Measurements from ENCODE around the gene TP63. TPM values are rescaled to one million over a fixed set of nuclear protein-coding genes. Genes with fewer than 3 reads are reported as not detected.

The TP63 gene
- total RNA-seq, 1 experiment from 2014 or later: not detected

- Histone ChIP-seq H3K9me3 (ENCODE audit: control insufficient read depth, low read depth, low read length) (no peaks in the 10 kb centered on the region), H3K18ac (ENCODE audit: insufficient read length, low read depth, low read length) (no peak overlapping the region), H2BK20ac (ENCODE audit: low read depth, low read length, poor library complexity, severe bottlenecking) (no peak overlapping the region), H3T11ph (ENCODE audit: low read length) (no peak overlapping the region), H3K9ac (ENCODE audit: extremely low read depth, insufficient read length, low read length) (no peak overlapping the region), H4K20me1 (ENCODE audit: control insufficient read depth, insufficient read depth, insufficient read length) (no peaks in the 10 kb centered on the region), H2BK5ac (ENCODE audit: insufficient read length, low read length) (no peak overlapping the region), H2BK12ac (ENCODE audit: insufficient read length, low read depth, low read length) (no peak overlapping the region), H4K8ac (replicated peaks; ENCODE audit: insufficient read length, low read depth, low read length) (no peak overlapping the region), H2AFZ (ENCODE audit: low read length) (no peak overlapping the region), H3K79me1 (ENCODE audit: insufficient read depth, low read depth, low read length, poor library complexity, severe bottlenecking) (no peaks in the 10 kb centered on the region), H4K91ac (ENCODE audit: insufficient read length, low read depth, low read length) (no peak overlapping the region), H3K27ac (ENCODE audit: insufficient read length, low read depth, low read length) (peak overlapping the region; percentile 12), H3K4me1 (ENCODE audit: insufficient read depth, low read length) (peaks cover 2% of the 10 kb centered on the region; the same call in 1 of the 2 replicates), H3K4ac (ENCODE audit: low read depth, low read length) (no peak overlapping the region), H3K79me2 (ENCODE audit: insufficient read depth, low read length) (no peaks in the 10 kb centered on the region), H2BK120ac (ENCODE audit: low read depth, low read length, poor library complexity, severe bottlenecking) (no peak overlapping the region), H3K14ac (ENCODE audit: insufficient read depth, low read length) (no peak overlapping the region), H3K23ac (ENCODE audit: insufficient read length, low read depth, low read length) (no peak overlapping the region), H3K27me3 (ENCODE audit: insufficient read depth, low read length) (no peaks in the 10 kb centered on the region), H2AK5ac (ENCODE audit: insufficient read length, low read length) (no peak overlapping the region), H2BK15ac (ENCODE audit: low read depth, low read length) (no peak overlapping the region), H3K56ac (ENCODE audit: insufficient read length, low read depth, low read length) (no peak overlapping the region), H3K23me2 (ENCODE audit: insufficient read length, low read depth, low read length, poor library complexity, severe bottlenecking) (no peaks in the 10 kb centered on the region), H4K5ac (ENCODE audit: insufficient read length, low read depth, low read length) (no peak overlapping the region), H3K4me2 (ENCODE audit: insufficient read depth, insufficient read length, low read length) (no peak overlapping the region)
- no peaks in the 10 kb centered on the region; the same call in 1 of the 2 replicates for H3K27me3 Mint-ChIP-seq (ENCODE audit: low read depth)
- TF ChIP-seq CTCF (conservative IDR thresholded peaks at IDR 0.05): no peak
- H3K36me3 Mint-ChIP-seq (ENCODE audit: insufficient read depth in 1 of 3, low read depth in 3 of 3): no peaks in the 10 kb centered on the region
- DNase-seq: peak; percentile 64
- H3K27ac Mint-ChIP-seq: peak overlapping the region; percentile 91 to 98 (median 94)
- H3K4me1 Mint-ChIP-seq: peaks cover 25 to 30% of the 10 kb centered on the region in 2 experiments
- no peak overlapping the region; a peak in 1 of 5 replicates for H3K4me3 Mint-ChIP-seq
- WGBS (ENCODE audit: extremely low coverage, insufficient read length, low lambda C conversion rate): no CpG with 5 or more reads among the region's 3 CpGs
- H3K9me3 Mint-ChIP-seq: no peaks in the 10 kb centered on the region
Observed at GRCh38 chr3:189635339-189635738, 4.2 kb downstream of the TP63 start.

Data from H9 (cell line).